ENCODE results near the gene INPP4B.

The INPP4B gene

DNA sequence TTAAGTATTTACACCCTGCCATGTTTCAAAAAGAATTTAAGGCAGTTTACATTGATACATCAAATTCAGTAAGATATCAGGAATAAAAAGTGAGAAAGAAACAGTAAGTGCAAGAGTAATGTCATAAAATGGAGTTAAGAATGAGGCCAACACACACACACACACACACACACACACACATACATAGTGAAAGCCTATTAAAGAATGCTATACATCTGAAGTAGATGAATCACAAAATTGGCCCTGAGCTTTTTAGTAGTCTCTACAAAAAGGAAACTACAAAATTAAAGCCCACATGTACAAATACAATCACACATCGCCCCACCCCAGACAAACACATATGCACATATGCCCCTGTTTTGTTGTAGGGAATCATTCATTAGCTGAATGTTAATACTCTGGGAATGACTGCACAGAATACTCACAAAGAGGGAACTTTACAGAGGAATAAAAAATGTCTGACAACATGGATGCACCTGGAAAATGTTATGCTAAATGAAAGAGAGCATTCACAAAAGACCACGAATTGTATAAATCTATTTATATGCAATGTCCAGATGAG is 780.9 kb downstream of the INPP4B start:
- TF ChIP-seq PAX5 (IDR thresholded peaks at IDR 0.05; ENCODE audit: insufficient read depth, low read length, severe bottlenecking) (no peak), TAF1 (IDR thresholded peaks at IDR 0.05; ENCODE audit: low read depth, low read length) (no peak), POLR2A (IDR thresholded peaks at IDR 0.05; ENCODE audit: low read depth, low read length) (no peak), POU2F2 (IDR thresholded peaks at IDR 0.05; ENCODE audit: low read depth, low read length) (no peak), SPI1 (IDR thresholded peaks at IDR 0.05; ENCODE audit: low read depth, low read length) (no peak), POLR2AphosphoS5 (IDR thresholded peaks at IDR 0.05; ENCODE audit: low read depth, low read length) (no peak)
- DNase-seq (ENCODE audit: insufficient read length, low spot score) (no peak), FAIRE-seq (no peak)

DNA sequence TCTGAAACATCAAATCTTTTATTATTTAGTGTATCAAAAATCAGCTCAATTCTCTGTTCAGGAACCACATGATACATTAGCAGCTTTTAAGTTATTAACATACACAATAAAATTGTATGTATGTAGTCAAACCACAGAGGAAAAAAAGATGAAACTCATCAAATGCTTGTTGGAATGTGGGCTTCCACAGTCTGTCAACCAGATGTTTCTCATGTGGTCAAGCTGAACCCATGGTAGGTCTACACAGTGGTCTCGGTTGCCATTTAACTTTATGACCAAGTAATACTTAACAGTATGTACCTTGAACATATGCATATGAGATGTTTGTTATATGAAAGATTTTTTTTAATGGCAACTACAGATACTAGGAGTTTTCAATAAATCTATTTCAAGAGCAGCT is 781.9 kb downstream of the INPP4B start:
- DNase-seq (ENCODE audit: insufficient read length, low spot score) (no peak), FAIRE-seq (no peak)
- TF ChIP-seq TAF1 (IDR thresholded peaks at IDR 0.05; ENCODE audit: low read depth, low read length) = no peak
- TF ChIP-seq POU2F2 (IDR thresholded peaks at IDR 0.05; ENCODE audit: low read depth, low read length) = no peak
- TF ChIP-seq PAX5 (IDR thresholded peaks at IDR 0.05; ENCODE audit: insufficient read depth, low read length, severe bottlenecking) = no peak
- TF ChIP-seq POLR2AphosphoS5 (IDR thresholded peaks at IDR 0.05; ENCODE audit: low read depth, low read length) = no peak
- TF ChIP-seq POLR2A (IDR thresholded peaks at IDR 0.05; ENCODE audit: low read depth, low read length) = no peak
- no peak for TF ChIP-seq SPI1 (IDR thresholded peaks at IDR 0.05; ENCODE audit: low read depth, low read length)

DNA sequence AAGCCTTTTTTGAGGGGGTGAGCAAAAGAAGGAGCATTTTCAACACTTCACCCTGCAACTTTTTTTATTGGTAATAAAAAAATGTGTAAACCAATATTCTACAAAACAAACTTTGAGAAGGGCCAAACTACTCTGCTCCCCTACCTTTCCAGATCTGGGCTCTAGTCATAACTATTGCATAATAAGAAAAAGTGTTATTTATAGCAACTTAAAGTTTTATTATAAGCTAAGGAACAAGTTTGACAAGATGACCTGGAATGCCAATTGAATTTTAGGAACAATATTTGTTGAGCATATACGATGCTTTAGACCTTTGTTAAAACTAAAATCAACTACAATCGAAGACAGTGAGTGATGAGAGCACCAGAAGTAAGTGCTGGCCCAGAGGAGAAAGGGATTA is 800.1 kb downstream of the INPP4B start:
- FAIRE-seq (no peak), DNase-seq (ENCODE audit: insufficient read length, low spot score) (no peak)
- TF ChIP-seq POU2F2 (IDR thresholded peaks at IDR 0.05; ENCODE audit: low read depth, low read length) (no peak), POLR2A (IDR thresholded peaks at IDR 0.05; ENCODE audit: low read depth, low read length) (no peak), PAX5 (IDR thresholded peaks at IDR 0.05; ENCODE audit: insufficient read depth, low read length, severe bottlenecking) (no peak), TAF1 (IDR thresholded peaks at IDR 0.05; ENCODE audit: low read depth, low read length) (no peak), POLR2AphosphoS5 (IDR thresholded peaks at IDR 0.05; ENCODE audit: low read depth, low read length) (no peak), SPI1 (IDR thresholded peaks at IDR 0.05; ENCODE audit: low read depth, low read length) (no peak)

DNA sequence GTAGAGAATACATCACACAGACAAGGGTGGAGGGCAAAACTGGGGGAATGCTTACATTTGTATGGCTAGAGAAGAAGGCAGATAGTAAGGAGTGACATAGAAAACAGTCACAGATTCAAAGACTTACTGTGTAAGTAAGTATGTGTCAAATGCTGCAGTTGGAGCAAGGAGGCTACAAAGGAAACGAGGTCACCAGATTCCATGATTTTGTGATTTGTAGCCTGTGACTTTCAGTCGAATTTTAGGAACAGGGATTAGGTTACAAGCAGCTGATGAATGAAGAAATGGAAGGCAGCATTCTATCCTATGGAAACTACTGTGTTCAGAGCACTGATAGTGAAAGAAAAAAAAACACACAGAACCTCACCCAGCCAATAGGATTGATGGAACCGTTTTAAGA is 801.8 kb downstream of the INPP4B start:
- FAIRE-seq = no peak
- TF ChIP-seq POLR2A (IDR thresholded peaks at IDR 0.05; ENCODE audit: low read depth, low read length) (no peak), PAX5 (IDR thresholded peaks at IDR 0.05; ENCODE audit: insufficient read depth, low read length, severe bottlenecking) (no peak), SPI1 (IDR thresholded peaks at IDR 0.05; ENCODE audit: low read depth, low read length) (no peak), POLR2AphosphoS5 (IDR thresholded peaks at IDR 0.05; ENCODE audit: low read depth, low read length) (no peak), POU2F2 (IDR thresholded peaks at IDR 0.05; ENCODE audit: low read depth, low read length) (no peak), TAF1 (IDR thresholded peaks at IDR 0.05; ENCODE audit: low read depth, low read length) (no peak)
- DNase-seq (ENCODE audit: insufficient read length, low spot score) = no peak

DNA sequence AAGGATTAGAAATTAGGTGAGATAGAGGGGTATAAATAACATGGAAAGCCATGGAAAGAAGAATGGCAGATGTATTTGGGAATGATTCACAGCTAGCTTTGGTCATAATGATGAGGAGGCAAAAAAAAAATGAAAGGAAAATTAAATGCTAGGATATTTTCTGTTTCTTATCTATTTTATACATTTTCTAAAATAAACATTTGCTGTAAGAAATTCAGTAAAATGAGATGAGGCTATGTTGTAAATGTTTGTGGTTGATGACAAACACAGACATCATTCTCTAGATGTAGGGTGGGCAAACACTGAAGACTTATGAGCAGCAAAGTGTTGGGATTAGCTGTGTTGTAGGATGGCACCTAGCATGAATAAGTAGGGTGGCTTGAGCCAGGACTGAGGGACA is 802.6 kb downstream of the INPP4B start:
- TF ChIP-seq POU2F2 (IDR thresholded peaks at IDR 0.05; ENCODE audit: low read depth, low read length) (no peak), POLR2AphosphoS5 (IDR thresholded peaks at IDR 0.05; ENCODE audit: low read depth, low read length) (no peak), TAF1 (IDR thresholded peaks at IDR 0.05; ENCODE audit: low read depth, low read length) (no peak), POLR2A (IDR thresholded peaks at IDR 0.05; ENCODE audit: low read depth, low read length) (no peak), SPI1 (IDR thresholded peaks at IDR 0.05; ENCODE audit: low read depth, low read length) (no peak), PAX5 (IDR thresholded peaks at IDR 0.05; ENCODE audit: insufficient read depth, low read length, severe bottlenecking) (no peak)
- DNase-seq (ENCODE audit: insufficient read length, low spot score) = no peak
- no peak for FAIRE-seq

DNA sequence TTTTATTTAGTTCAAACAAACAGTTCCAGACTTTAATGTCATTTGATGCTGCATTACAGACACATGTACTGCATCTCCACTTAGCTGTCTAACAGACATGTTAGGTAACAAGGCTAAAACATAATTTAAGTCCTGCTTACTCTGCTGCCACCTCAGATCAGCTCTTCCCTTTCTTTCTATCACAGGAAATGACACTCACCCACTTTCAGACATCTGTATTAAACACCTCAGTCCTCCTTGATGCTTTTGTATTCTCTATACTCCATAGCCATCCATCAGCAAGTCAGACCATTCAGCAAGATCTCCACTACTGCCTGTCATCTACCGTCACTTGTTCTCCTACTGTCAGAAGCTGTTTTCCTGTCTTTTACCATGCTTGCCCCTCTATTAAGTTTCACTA is 804.3 kb downstream of the INPP4B start:
- no peak for DNase-seq (ENCODE audit: insufficient read length, low spot score)
- no peak for FAIRE-seq
- no peak for TF ChIP-seq POLR2AphosphoS5 (IDR thresholded peaks at IDR 0.05; ENCODE audit: low read depth, low read length)
- TF ChIP-seq POLR2A (IDR thresholded peaks at IDR 0.05; ENCODE audit: low read depth, low read length) = no peak
- no peak for TF ChIP-seq TAF1 (IDR thresholded peaks at IDR 0.05; ENCODE audit: low read depth, low read length)
- TF ChIP-seq PAX5 (IDR thresholded peaks at IDR 0.05; ENCODE audit: insufficient read depth, low read length, severe bottlenecking) = no peak
- no peak for TF ChIP-seq SPI1 (IDR thresholded peaks at IDR 0.05; ENCODE audit: low read depth, low read length)
- no peak for TF ChIP-seq POU2F2 (IDR thresholded peaks at IDR 0.05; ENCODE audit: low read depth, low read length)

DNA sequence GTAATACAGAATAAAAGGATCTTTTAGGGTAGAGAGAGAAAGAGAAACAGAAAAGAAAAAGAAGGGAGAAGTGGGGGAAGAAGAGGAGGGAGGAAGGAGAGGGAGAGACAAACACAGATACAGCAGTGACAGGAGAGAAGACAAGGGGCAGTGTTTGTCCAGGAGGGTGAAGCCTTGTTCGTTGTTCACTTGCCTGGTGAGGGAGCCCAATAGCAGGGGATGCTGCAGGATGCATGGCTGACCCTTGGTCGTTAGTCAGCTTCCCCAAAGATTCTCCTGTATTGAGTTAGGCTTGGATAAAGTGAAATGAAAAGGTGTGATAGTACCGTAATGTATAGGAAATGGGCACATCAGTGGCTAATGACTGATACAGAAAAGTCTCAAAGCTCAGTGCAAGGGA is 806.1 kb downstream of the INPP4B start:
- FAIRE-seq = no peak
- TF ChIP-seq POLR2AphosphoS5 (IDR thresholded peaks at IDR 0.05; ENCODE audit: low read depth, low read length) = no peak
- no peak for TF ChIP-seq SPI1 (IDR thresholded peaks at IDR 0.05; ENCODE audit: low read depth, low read length)
- TF ChIP-seq POLR2A (IDR thresholded peaks at IDR 0.05; ENCODE audit: low read depth, low read length) = no peak
- no peak for TF ChIP-seq TAF1 (IDR thresholded peaks at IDR 0.05; ENCODE audit: low read depth, low read length)
- TF ChIP-seq PAX5 (IDR thresholded peaks at IDR 0.05; ENCODE audit: insufficient read depth, low read length, severe bottlenecking) = no peak
- TF ChIP-seq POU2F2 (IDR thresholded peaks at IDR 0.05; ENCODE audit: low read depth, low read length) = no peak
- DNase-seq (ENCODE audit: insufficient read length, low spot score) = no peak

DNA sequence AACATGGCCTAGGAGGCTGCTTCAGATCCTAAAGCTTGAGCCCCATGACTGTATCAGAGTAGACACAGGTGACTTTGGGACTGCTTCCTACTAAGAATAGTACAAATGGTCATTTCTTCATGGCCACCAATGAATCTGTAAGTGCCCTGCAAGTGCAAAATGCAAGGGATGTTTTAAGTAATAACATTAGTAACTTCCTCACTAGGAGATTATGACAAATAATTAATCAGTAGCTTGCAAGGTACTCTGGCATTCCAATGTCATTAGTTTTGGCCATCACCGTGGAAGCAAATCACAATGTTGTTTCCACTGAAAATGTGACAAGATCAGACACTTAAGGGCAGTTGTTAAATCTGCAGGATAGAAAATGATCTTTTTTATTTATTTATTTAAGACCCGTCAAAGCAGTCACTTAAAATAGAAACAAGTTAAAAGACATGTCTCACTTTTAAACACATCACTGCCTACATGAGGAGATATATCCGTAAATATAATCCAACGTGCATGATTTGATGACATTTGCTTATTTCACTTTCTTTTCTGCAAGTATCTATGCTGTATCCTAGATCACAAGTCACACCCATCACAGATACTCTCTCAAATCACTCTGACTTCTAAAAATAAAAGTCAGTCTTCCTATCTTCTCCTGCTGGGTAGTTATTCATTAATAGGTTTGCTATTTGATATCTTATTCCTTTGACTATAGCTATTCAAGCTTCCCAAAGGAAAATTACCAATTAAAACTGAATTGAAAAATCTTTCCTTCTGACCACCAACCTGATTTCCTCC is 809.1 kb downstream of the INPP4B start:
- DNase-seq (ENCODE audit: insufficient read length, low spot score) (no peak), FAIRE-seq (no peak)
- TF ChIP-seq POU2F2 (IDR thresholded peaks at IDR 0.05; ENCODE audit: low read depth, low read length) (no peak), POLR2AphosphoS5 (IDR thresholded peaks at IDR 0.05; ENCODE audit: low read depth, low read length) (no peak), TAF1 (IDR thresholded peaks at IDR 0.05; ENCODE audit: low read depth, low read length) (no peak), PAX5 (IDR thresholded peaks at IDR 0.05; ENCODE audit: insufficient read depth, low read length, severe bottlenecking) (no peak), POLR2A (IDR thresholded peaks at IDR 0.05; ENCODE audit: low read depth, low read length) (no peak), SPI1 (IDR thresholded peaks at IDR 0.05; ENCODE audit: low read depth, low read length) (no peak)

DNA sequence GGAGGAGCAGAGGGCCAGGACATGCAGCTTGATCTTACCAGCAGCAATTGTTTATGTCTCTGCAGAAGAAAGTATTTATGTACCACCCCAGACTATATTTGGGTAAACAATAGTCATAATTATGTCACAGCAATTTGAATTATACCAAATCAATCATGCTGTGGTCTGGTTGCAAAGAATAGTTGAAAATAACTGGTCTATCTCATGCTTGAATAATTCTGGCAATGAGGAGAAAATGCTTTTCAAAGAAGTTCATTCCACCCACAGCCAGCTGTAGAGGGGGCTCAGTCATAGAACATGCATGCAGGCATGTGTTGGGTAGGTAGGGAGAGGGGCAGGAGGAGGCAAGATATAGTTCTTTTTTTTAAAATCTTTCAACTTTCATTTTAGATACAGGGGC is 810.5 kb downstream of the INPP4B start:
- FAIRE-seq (no peak), DNase-seq (ENCODE audit: insufficient read length, low spot score) (no peak)
- no peak for TF ChIP-seq TAF1 (IDR thresholded peaks at IDR 0.05; ENCODE audit: low read depth, low read length)
- TF ChIP-seq POU2F2 (IDR thresholded peaks at IDR 0.05; ENCODE audit: low read depth, low read length) = no peak
- no peak for TF ChIP-seq POLR2A (IDR thresholded peaks at IDR 0.05; ENCODE audit: low read depth, low read length)
- no peak for TF ChIP-seq PAX5 (IDR thresholded peaks at IDR 0.05; ENCODE audit: insufficient read depth, low read length, severe bottlenecking)
- no peak for TF ChIP-seq POLR2AphosphoS5 (IDR thresholded peaks at IDR 0.05; ENCODE audit: low read depth, low read length)
- TF ChIP-seq SPI1 (IDR thresholded peaks at IDR 0.05; ENCODE audit: low read depth, low read length) = no peak

Measured in GM12891 (cell line).